Left ventricle myocardium superior (tissue), 1 donor: Measurements from ENCODE around the gene PTH1R. TPM values are rescaled to one million over a fixed set of nuclear protein-coding genes. Genes with fewer than 3 reads are reported as not detected.
A peak's percentile ranks its signal among the peaks of the same experiment; 100 is the strongest.

Source experiments
- ATAC-seq: fragments of 200-7000 bp; cut with Tn5 transposase; one replicate; pipeline ENCODE4 v1.9.1; 2020; ENCODE audit warnings: mild to moderate bottlenecking, moderate library complexity
- DNase-seq: peaks from one replicate; pipeline ENCODE4 v3.0.0-alpha.2; 2020
- intact Hi-C: fragments of 100-400 bp; cut with micrococcal nuclease; formaldehyde crosslinking; loops from one replicate; pipeline ENCODE4 v1.11.0; 2022
- total RNA-seq: library from RNA; stranded (reverse); fragmentation: NEBNext Ultra II Directional; extraction: Animal tissue kit (Norgen Biotek cat#: 25700); gene quantifications from one replicate; pipeline ENCODE4 v1.2.1, GENCODE V29; 2021
- donor health status: DM: no; HTN: yes; CAD: no; lungs with severe emphysema.

Gene PTH1R
- total RNA-seq, 1 donor from 2014 or later = 13.0 TPM

GRCh38 chr3:46860810-46861604, 16.5 kb upstream of the PTH1R start:
- DNase-seq = peak; percentile 30
- ATAC-seq = no peak
- intact Hi-C loops = no loop called here

- intact Hi-C loops = no loop called here
- DNase-seq = peak; percentile 76
- ATAC-seq = peak; percentile 45
These were observed 15.7 kb upstream of the PTH1R start for GRCh38 chr3:46861605-46862368.

- intact Hi-C loops = no loop called here
- ATAC-seq (no peak), DNase-seq (peak; percentile 39)
These were observed 15.0 kb upstream of the PTH1R start for GRCh38 chr3:46862369-46863025.

GRCh38 chr3:46863261-46863782, 14.2 kb upstream of the PTH1R start, which contains the start of gene MYL3:
Gene MYL3, minus strand, starts transcription at chr3:46863444. Its CDS starts 54 bp downstream, at chr3:46863390.
- peak; percentile 80 for DNase-seq
- intact Hi-C loops = no loop called here
- peak; percentile 56 for ATAC-seq

- DNase-seq = peak; percentile 57
- ATAC-seq = peak; percentile 5
- intact Hi-C loops = no loop called here
These were observed 13.2 kb upstream of the PTH1R start for GRCh38 chr3:46864061-46864881.

- ATAC-seq = peak; percentile 31
- intact Hi-C loops = no loop called here
These were observed 12.5 kb upstream of the PTH1R start for GRCh38 chr3:46865031-46865507.

GRCh38 chr3:46865546-46865945, 12.0 kb upstream of the PTH1R start:
- DNase-seq = peak; percentile 25
- intact Hi-C loops = no loop called here
- no peak for ATAC-seq

More at GRCh38 chr3:46865031-46865507, 12.5 kb upstream of the PTH1R start:
- peak; percentile 80 for DNase-seq

GRCh38 chr3:46866032-46866595, 11.4 kb upstream of the PTH1R start:
- intact Hi-C loops = no loop called here
- DNase-seq (peak; percentile 29), ATAC-seq (no peak)

- ATAC-seq (peak; percentile 36), DNase-seq (peak; percentile 95)
- intact Hi-C loops = no loop called here
These were observed 10.6 kb upstream of the PTH1R start for GRCh38 chr3:46866720-46867549.

- DNase-seq (peak; percentile 95), ATAC-seq (peak; percentile 76)
- intact Hi-C loops = no loop called here
These were observed 10.0 kb upstream of the PTH1R start for GRCh38 chr3:46867550-46867898.

GRCh38 chr3:46868287-46868686, 9.2 kb upstream of the PTH1R start:
- ATAC-seq (no peak), DNase-seq (peak; percentile 60)
- intact Hi-C loops = no loop called here

- intact Hi-C loops = no loop called here
- ATAC-seq (no peak), DNase-seq (no peak)
These were observed 8.6 kb upstream of the PTH1R start for GRCh38 chr3:46868948-46869347.

GRCh38 chr3:46869440-46869839, 8.1 kb upstream of the PTH1R start:
- DNase-seq (no peak), ATAC-seq (no peak)
- intact Hi-C loops = no loop called here

GRCh38 chr3:46870651-46871050, 6.9 kb upstream of the PTH1R start:
- intact Hi-C loops = no loop called here
- DNase-seq (no peak), ATAC-seq (no peak)

GRCh38 chr3:46871222-46871621, 6.3 kb upstream of the PTH1R start:
- ATAC-seq = no peak
- intact Hi-C loops = no loop called here
- DNase-seq = peak; percentile 62

GRCh38 chr3:46873521-46873920, 4.0 kb upstream of the PTH1R start:
- intact Hi-C loops = no loop called here
- peak; percentile 5 for ATAC-seq

GRCh38 chr3:46874430-46874829, 3.1 kb upstream of the PTH1R start:
- DNase-seq (peak; percentile 59), ATAC-seq (peak; percentile 49)
- intact Hi-C loops = no loop called here

More at GRCh38 chr3:46873521-46873920, 4.0 kb upstream of the PTH1R start:
- DNase-seq = no peak
